Endodermal cell (in vitro differentiated cells): ENCODE measurements around the gene LRP11. TPM values are rescaled to one million over a fixed set of nuclear protein-coding genes. Genes with fewer than 3 reads are reported as not detected.

Source experiments
- DNase-seq: peaks from one replicate; pipeline ENCODE4 v3.0.0-alpha.2; 2017
- H3K27ac ChIP-seq: 2 replicates; pipeline ENCODE4 v1.5.1; 2013; ENCODE audit warnings: mild to moderate bottlenecking, low read depth, low read length, moderate library complexity
- H3K27me3 ChIP-seq: 2 replicates; pipeline ENCODE4 v1.6.1; 2013; ENCODE audit warnings: mild to moderate bottlenecking, low read length, moderate library complexity; ENCODE audit not compliant: insufficient read depth, control insufficient read depth, poor library complexity, severe bottlenecking
- H3K36me3 ChIP-seq: 2 replicates; pipeline ENCODE4 v1.7.0; 2013; ENCODE audit warnings: mild to moderate bottlenecking, low read length, moderate library complexity; ENCODE audit not compliant: control insufficient read depth, insufficient read depth
- H3K4me1 ChIP-seq: one replicate; pipeline ENCODE4 v1.7.0; 2013; ENCODE audit warnings: low read length; ENCODE audit not compliant: control insufficient read depth, insufficient read depth
- H3K4me3 ChIP-seq: 2 replicates; pipeline ENCODE4 v1.5.1; 2013; ENCODE audit warnings: mild to moderate bottlenecking, low read length, moderate library complexity
- H3K9ac ChIP-seq: 2 replicates; pipeline ENCODE4 v1.6.1; 2013; ENCODE audit warnings: mild to moderate bottlenecking, low read length, moderate library complexity; ENCODE audit not compliant: poor library complexity, severe bottlenecking; ENCODE audit errors: extremely low read depth
- H3K9me3 ChIP-seq: 2 replicates; pipeline ENCODE4 v1.6.1; 2013; ENCODE audit warnings: mild to moderate bottlenecking, low read length, moderate library complexity; ENCODE audit not compliant: control insufficient read depth
- H3K27ac Mint-ChIP-seq: 2 replicates; pipeline ENCODE4 v1.8.0; 2020; ENCODE audit warnings: mixed read lengths
- H3K27me3 Mint-ChIP-seq: 2 replicates; pipeline ENCODE4 v1.8.0; 2021; ENCODE audit warnings: mild to moderate bottlenecking, mixed read lengths; ENCODE audit not compliant: insufficient read depth
- H3K36me3 Mint-ChIP-seq: 2 replicates; pipeline ENCODE4 v1.8.0; 2020; ENCODE audit warnings: low read depth, mixed read lengths
- H3K4me1 Mint-ChIP-seq: 2 replicates; pipeline ENCODE4 v1.8.0; 2020; ENCODE audit warnings: mixed read lengths
- H3K4me3 Mint-ChIP-seq: 2 replicates; pipeline ENCODE4 v1.8.0; 2020; ENCODE audit warnings: mild to moderate bottlenecking, moderate library complexity, mixed read lengths
- H3K9me3 Mint-ChIP-seq: 2 replicates; pipeline ENCODE4 v1.8.0; 2020; ENCODE audit warnings: mild to moderate bottlenecking, mixed read lengths
- CTCF ChIP-seq: fragments of 200-600 bp; sonication (generic); conservative IDR thresholded peaks from 2 replicates; pipeline ENCODE4 v1.5.0; 2021; ENCODE audit warnings: antibody characterized with exemption, mild to moderate bottlenecking
- WGBS, 2 experiments: methylation state at CpG; one replicate each; pipeline versions ENCODE4 v1.1.5 to v1.1.7; 2013; ENCODE audit warnings: missing lambda C conversion rate in 2 of 2, mixed read lengths in 1 of 2; ENCODE audit not compliant: insufficient coverage in 1 of 2, insufficient read length in 1 of 2; 5-methylcytosine and 5-hydroxymethylcytosine counted together
- total RNA-seq, 2 donors: library from RNA; stranded (reverse); fragmentation: NEBNext Ultra II Directional in 1 of 2; extraction: Animal tissue kit (Norgen Biotek cat#: 25700) in 1 of 2; gene quantifications; 2 replicates in 1 of 2; 3 replicates in 1 of 2; pipeline ENCODE4 v1.2.1, GENCODE V29; 2021

The LRP11 gene
- total RNA-seq, 2 donors from 2014 or later = 3.6 to 6.0 TPM

- Mint-ChIP-seq H3K4me1 (peaks cover 25% of the 10 kb centered on the region), H3K27ac (no peak overlapping the region), H3K27me3 (peaks cover 54% of the 10 kb centered on the region), H3K9me3 (no peaks in the 10 kb centered on the region), H3K36me3 (no peaks in the 10 kb centered on the region), H3K4me3 (no peak overlapping the region)
- WGBS, 2 experiments = 83 to 88% methylated on average over 5 to 7 of the region's 7 CpGs
- H3K4me3 ChIP-seq = no peak overlapping the region
- H3K9ac ChIP-seq = no peak overlapping the region
- no peaks in the 10 kb centered on the region for H3K4me1 ChIP-seq
- no peak overlapping the region for H3K27ac ChIP-seq
- TF ChIP-seq CTCF = no peak
- H3K27me3 ChIP-seq = peaks cover 65% of the 10 kb centered on the region
- H3K36me3 ChIP-seq = no peaks in the 10 kb centered on the region
- DNase-seq = no peak
- no peaks in the 10 kb centered on the region for H3K9me3 ChIP-seq
Observed at GRCh38 chr6:149859368-149859767, 4.8 kb downstream of the LRP11 start.

- no peak overlapping the region for H3K4me3 Mint-ChIP-seq
- H3K27ac Mint-ChIP-seq = no peak overlapping the region
- peaks cover 47% of the 10 kb centered on the region for H3K27me3 Mint-ChIP-seq
- H3K36me3 ChIP-seq = no peaks in the 10 kb centered on the region
- peaks cover 22% of the 10 kb centered on the region for H3K4me1 Mint-ChIP-seq
- no peak for TF ChIP-seq CTCF
- H3K4me3 ChIP-seq = no peak overlapping the region
- H3K27ac ChIP-seq = no peak overlapping the region
- 78 to 95% methylated on average over 3 to 5 of the region's 5 CpGs for WGBS, 2 experiments
- no peaks in the 10 kb centered on the region for H3K9me3 ChIP-seq
- no peak overlapping the region for H3K9ac ChIP-seq
- peaks cover 74% of the 10 kb centered on the region for H3K27me3 ChIP-seq
- no peak for DNase-seq
- H3K36me3 Mint-ChIP-seq = no peaks in the 10 kb centered on the region
- H3K4me1 ChIP-seq = no peaks in the 10 kb centered on the region
- no peaks in the 10 kb centered on the region for H3K9me3 Mint-ChIP-seq
Observed at GRCh38 chr6:149857541-149857940, 6.6 kb downstream of the LRP11 start.

- Histone ChIP-seq H3K27ac (no peak overlapping the region), H3K4me3 (no peak overlapping the region), H3K27me3 (peaks cover 74% of the 10 kb centered on the region), H3K9ac (no peak overlapping the region), H3K9me3 (no peaks in the 10 kb centered on the region), H3K36me3 (no peaks in the 10 kb centered on the region), H3K4me1 (no peaks in the 10 kb centered on the region)
- 94 to 98% methylated on average over 7 to 9 of the region's 10 CpGs for WGBS, 2 experiments
- H3K9me3 Mint-ChIP-seq = no peaks in the 10 kb centered on the region
- peaks cover 29% of the 10 kb centered on the region for H3K4me1 Mint-ChIP-seq
- DNase-seq = no peak
- H3K36me3 Mint-ChIP-seq = no peaks in the 10 kb centered on the region
- no peak for TF ChIP-seq CTCF
- no peak overlapping the region for H3K27ac Mint-ChIP-seq
- H3K4me3 Mint-ChIP-seq = no peak overlapping the region
- H3K27me3 Mint-ChIP-seq = peaks cover 39% of the 10 kb centered on the region
Observed at GRCh38 chr6:149856256-149856994, 7.7 kb downstream of the LRP11 start.
